ENCODE results near the gene OR4K13. TPM values are rescaled to one million over a fixed set of nuclear protein-coding genes. Genes with fewer than 3 reads are reported as not detected.

The OR4K13 gene
- total and polyA plus RNA-seq, 10 donors, result not detected

DNA sequence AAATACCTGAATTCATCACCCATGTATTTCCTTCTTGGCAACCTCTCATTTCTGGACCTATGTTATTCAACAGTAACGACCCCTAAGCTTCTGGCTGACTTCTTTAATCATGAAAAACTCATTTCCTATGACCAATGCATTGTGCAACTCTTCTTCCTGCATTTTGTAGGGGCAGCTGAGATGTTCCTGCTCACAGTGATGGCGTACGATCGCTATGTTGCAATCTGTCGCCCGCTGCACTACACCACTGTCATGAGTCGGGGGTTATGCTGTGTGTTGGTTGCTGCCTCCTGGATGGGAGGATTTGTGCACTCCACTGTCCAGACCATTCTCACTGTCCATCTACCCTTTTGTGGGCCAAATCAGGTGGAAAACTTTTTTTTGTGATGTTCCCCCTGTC, 33.5 kb downstream of the OR4K13 start:
- Histone ChIP-seq H3K27ac (no peak overlapping the region), H3K4me3 (no peak overlapping the region), H3K4me1 (no peaks in the 10 kb centered on the region), H3K36me3 (no peaks in the 10 kb centered on the region), H3K27me3 (replicated peaks in 1 of 7) (no peaks in the 10 kb centered on the region), H3K9me3 (peaks cover 0 to 11% (median 0%) of the 10 kb centered on the region in 8 donors)
- DNase-seq, result no peak
- TF ChIP-seq, protein P1, sequence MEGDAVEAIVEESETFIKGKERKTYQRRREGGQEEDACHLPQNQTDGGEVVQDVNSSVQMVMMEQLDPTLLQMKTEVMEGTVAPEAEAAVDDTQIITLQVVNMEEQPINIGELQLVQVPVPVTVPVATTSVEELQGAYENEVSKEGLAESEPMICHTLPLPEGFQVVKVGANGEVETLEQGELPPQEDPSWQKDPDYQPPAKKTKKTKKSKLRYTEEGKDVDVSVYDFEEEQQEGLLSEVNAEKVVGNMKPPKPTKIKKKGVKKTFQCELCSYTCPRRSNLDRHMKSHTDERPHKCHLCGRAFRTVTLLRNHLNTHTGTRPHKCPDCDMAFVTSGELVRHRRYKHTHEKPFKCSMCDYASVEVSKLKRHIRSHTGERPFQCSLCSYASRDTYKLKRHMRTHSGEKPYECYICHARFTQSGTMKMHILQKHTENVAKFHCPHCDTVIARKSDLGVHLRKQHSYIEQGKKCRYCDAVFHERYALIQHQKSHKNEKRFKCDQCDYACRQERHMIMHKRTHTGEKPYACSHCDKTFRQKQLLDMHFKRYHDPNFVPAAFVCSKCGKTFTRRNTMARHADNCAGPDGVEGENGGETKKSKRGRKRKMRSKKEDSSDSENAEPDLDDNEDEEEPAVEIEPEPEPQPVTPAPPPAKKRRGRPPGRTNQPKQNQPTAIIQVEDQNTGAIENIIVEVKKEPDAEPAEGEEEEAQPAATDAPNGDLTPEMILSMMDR (IDR thresholded peaks at IDR 0.05 in 8 of 11, conservative IDR thresholded peaks at IDR 0.05 in 3 of 11), result no peak
- no peak for TF ChIP-seq POLR2A (IDR thresholded peaks at IDR 0.05)
- intact Hi-C loops (cut with DNase I; ENCODE audit: low total_unique reads), result no loop called here
- WGBS, 5 donors, result 47 to 80% (median 57%) methylated on average over 7 of the region's 7 CpGs

DNA sequence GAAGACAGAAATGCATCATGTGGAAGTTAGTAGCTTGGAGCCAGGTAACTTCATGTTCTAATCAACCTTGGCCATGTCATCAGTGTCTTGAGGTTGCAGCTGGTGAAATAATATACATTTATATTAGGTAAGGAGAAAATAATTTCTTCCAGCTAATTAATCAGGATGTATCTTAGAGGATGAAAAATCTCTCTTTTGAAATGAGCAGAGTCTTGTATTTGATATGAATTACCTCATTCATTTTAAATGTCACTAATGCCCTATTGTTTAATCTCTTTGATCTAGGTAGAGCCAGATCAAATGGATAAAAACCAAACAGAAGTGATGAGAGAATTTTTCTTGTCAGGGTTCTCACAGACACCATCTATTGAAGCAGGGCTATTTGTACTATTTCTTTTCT, 34.0 kb downstream of the OR4K13 start, which contains the start of gene OR4Q2:
OR4Q2 (plus strand) TSS at position 301 of the 400 bp plus-strand sequence.
- Histone ChIP-seq H3K36me3 (no peaks in the 10 kb centered on the region), H3K27ac (no peak within 1 kb of the TSS), H3K27me3 (replicated peaks in 1 of 7) (no peaks in the 10 kb centered on the region), H3K4me3 (no peak within 1 kb of the TSS), H3K9me3 (peaks cover 0 to 6% (median 0%) of the 10 kb centered on the region in 8 donors), H3K4me1 (no peaks in the 10 kb centered on the region)
- intact Hi-C loops (cut with DNase I; ENCODE audit: low total_unique reads), result no loop called here
- DNase-seq, result no peak
- TF ChIP-seq POLR2AphosphoS5 (IDR thresholded peaks at IDR 0.05), result no peak
- TF ChIP-seq, protein P1 (IDR thresholded peaks at IDR 0.05 in 8 of 11, conservative IDR thresholded peaks at IDR 0.05 in 3 of 11), result no peak
- no peak for TF ChIP-seq POLR2A (IDR thresholded peaks at IDR 0.05)

DNA sequence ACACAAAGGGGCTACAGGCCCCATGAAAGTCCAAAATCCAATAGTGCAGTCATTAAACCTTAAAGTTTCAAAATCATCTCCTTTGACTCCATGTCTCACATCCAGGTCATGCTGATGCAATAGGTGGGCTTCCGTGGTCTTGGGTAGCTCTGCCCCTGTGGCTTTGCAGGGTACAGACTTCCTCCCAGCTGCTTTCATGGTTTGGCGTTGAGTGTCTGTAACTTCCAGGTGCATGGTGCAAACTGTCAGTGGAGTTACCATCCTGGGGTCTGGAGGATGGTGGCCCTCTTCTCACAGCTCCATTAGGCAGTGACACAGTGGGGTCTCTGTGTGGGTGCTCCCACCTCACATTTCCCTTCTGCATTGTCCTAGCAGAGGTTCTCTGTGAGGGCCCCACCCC, 42.4 kb downstream of the OR4K13 start:
- intact Hi-C loops (cut with DNase I; ENCODE audit: low total_unique reads), result no loop called here
- H3K9me3 ChIP-seq, result peaks cover 0 to 6% (median 0%) of the 10 kb centered on the region in 8 donors

More for the DNA sequence above, 42.4 kb downstream of the OR4K13 start:
- no peaks in the 10 kb centered on the region for H3K36me3 ChIP-seq
- H3K27ac ChIP-seq, result no peak overlapping the region
- H3K4me1 ChIP-seq, result no peaks in the 10 kb centered on the region
- DNase-seq, result no peak
- H3K4me3 ChIP-seq, result no peak overlapping the region
- H3K27me3 ChIP-seq (replicated peaks in 1 of 7), result no peaks in the 10 kb centered on the region
- no peak for TF ChIP-seq POLR2AphosphoS5 (IDR thresholded peaks at IDR 0.05)
- TF ChIP-seq POLR2A (IDR thresholded peaks at IDR 0.05), result no peak
- TF ChIP-seq, protein P1 (IDR thresholded peaks at IDR 0.05 in 8 of 11, conservative IDR thresholded peaks at IDR 0.05 in 3 of 11), result no peak
- WGBS, 5 donors, result 43 to 65% (median 62%) methylated on average over 2 of the region's 2 CpGs

Other genes starting within 250 kb of the OR4K13 start
- not detected for gene OR4N2, start 232.3 kb downstream of the OR4K13 start, total RNA-seq
- gene OR4N2, start 232.3 kb downstream of the OR4K13 start, polyA plus RNA-seq, result not detected
- gene OR4K2, start 160.9 kb downstream of the OR4K13 start, total RNA-seq, result not detected
- not detected for gene OR4K2, start 160.9 kb downstream of the OR4K13 start, polyA plus RNA-seq
- gene OR4K5, start 115.4 kb downstream of the OR4K13 start, total RNA-seq, result not detected
- not detected for gene OR4K5, start 115.4 kb downstream of the OR4K13 start, polyA plus RNA-seq
- gene OR4K1, start 105.1 kb downstream of the OR4K13 start, total RNA-seq, result not detected
- not detected for gene OR4K1, start 105.1 kb downstream of the OR4K13 start, polyA plus RNA-seq
- not detected for gene OR4K15, start 60.4 kb downstream of the OR4K13 start, total RNA-seq
- not detected for gene OR4K15, start 60.4 kb downstream of the OR4K13 start, polyA plus RNA-seq
- not detected for gene OR4Q2, start 33.9 kb downstream of the OR4K13 start, total RNA-seq
- not detected for gene OR4Q2, start 33.9 kb downstream of the OR4K13 start, polyA plus RNA-seq
- not detected for gene OR4K14, start 16.7 kb downstream of the OR4K13 start, total RNA-seq
- gene OR4K14, start 16.7 kb downstream of the OR4K13 start, polyA plus RNA-seq, result not detected
- not detected for gene OR4L1, start 24.0 kb upstream of the OR4K13 start, total RNA-seq
- gene OR4L1, start 24.0 kb upstream of the OR4K13 start, polyA plus RNA-seq, result not detected
- not detected for gene OR4K17, start 74.7 kb upstream of the OR4K13 start, total RNA-seq
- not detected for gene OR4K17, start 74.7 kb upstream of the OR4K13 start, polyA plus RNA-seq
- gene OR4N5, start 102.8 kb upstream of the OR4K13 start, total RNA-seq, result not detected
- gene OR4N5, start 102.8 kb upstream of the OR4K13 start, polyA plus RNA-seq, result not detected
- gene OR11G2, start 154.9 kb upstream of the OR4K13 start, total RNA-seq, result not detected
- not detected for gene OR11G2, start 154.9 kb upstream of the OR4K13 start, polyA plus RNA-seq
- not detected for gene OR11H6, start 187.7 kb upstream of the OR4K13 start, total RNA-seq
- gene OR11H6, start 187.7 kb upstream of the OR4K13 start, polyA plus RNA-seq, result not detected
- not detected for gene OR11H7, start 192.9 kb upstream of the OR4K13 start, total RNA-seq
- gene OR11H7, start 192.9 kb upstream of the OR4K13 start, polyA plus RNA-seq, result not detected
- not detected for gene OR11H4, start 203.2 kb upstream of the OR4K13 start, total RNA-seq
- not detected for gene OR11H4, start 203.2 kb upstream of the OR4K13 start, polyA plus RNA-seq